CD14-positive monocyte (primary cell): ENCODE measurements around the gene MISP. TPM values are rescaled to one million over a fixed set of nuclear protein-coding genes. Genes with fewer than 3 reads are reported as not detected.

Experiments used
- DNase-seq, 3 donors: peaks; one replicate each; pipeline ENCODE4 v3.0.0-alpha.2; 2011 to 2022
- H2AFZ ChIP-seq: 2 replicates; pipeline ENCODE4 v1.6.0; 2012; ENCODE audit warnings: mild to moderate bottlenecking, low read depth, low read length, inconsistent platforms; ENCODE audit not compliant: insufficient read depth, poor library complexity, severe bottlenecking
- H3K27ac ChIP-seq, 2 donors: 1 replicate in 1 of 2; 2 replicates in 1 of 2; pipeline ENCODE4 v1.5.1; 2012 to 2013; ENCODE audit warnings: low read length in 2 of 2, control low read depth in 1 of 2, inconsistent platforms in 1 of 2, low read depth in 1 of 2, mild to moderate bottlenecking in 1 of 2
- H3K27me3 ChIP-seq, 2 donors: one replicate each; pipeline versions ENCODE4 v1.6.0 to v1.6.1; 2011 to 2013; ENCODE audit warnings: low read length in 2 of 2; ENCODE audit not compliant: control insufficient read depth in 2 of 2, insufficient read depth in 2 of 2
- H3K36me3 ChIP-seq, 2 donors: replicated peaks in 1 of 2; 1 replicate in 1 of 2; 2 replicates in 1 of 2; pipeline versions ENCODE4 v1.5.1 to v1.6.1; 2012 to 2013; ENCODE audit warnings: low read length in 2 of 2, control low read depth in 1 of 2, inconsistent platforms in 1 of 2, mild to moderate bottlenecking in 1 of 2; ENCODE audit not compliant: insufficient read depth in 2 of 2, control insufficient read depth in 1 of 2
- H3K4me1 ChIP-seq, 2 donors: 1 replicate in 1 of 2; 2 replicates in 1 of 2; pipeline versions ENCODE4 v1.5.1 to v1.6.1; 2012 to 2013; ENCODE audit warnings: low read length in 2 of 2, control low read depth in 1 of 2, inconsistent platforms in 1 of 2, mild to moderate bottlenecking in 1 of 2, moderate library complexity in 1 of 2; ENCODE audit not compliant: insufficient read depth in 2 of 2, control insufficient read depth in 1 of 2
- H3K4me2 ChIP-seq: replicated peaks from 2 replicates; pipeline ENCODE3; 2012; ENCODE audit warnings: low read length, moderate library complexity, mild to moderate bottlenecking; ENCODE audit not compliant: poor library complexity, severe bottlenecking; ENCODE audit errors: extremely low read depth
- H3K4me3 ChIP-seq, 3 experiments: fragments of 200-600 bp in 1 of 3; sonication (generic) in 1 of 3; replicated peaks in 1 of 3; 1 replicate in 2 of 3; 2 replicates in 1 of 3; pipeline ENCODE4 v1.5.1; 2011 to 2013; ENCODE audit warnings: low read length in 3 of 3, mild to moderate bottlenecking in 3 of 3, control low read depth in 2 of 3, low read depth in 2 of 3, inconsistent platforms in 1 of 3, moderate library complexity in 1 of 3
- H3K79me2 ChIP-seq: 2 replicates; pipeline ENCODE4 v1.6.0; 2012; ENCODE audit warnings: mild to moderate bottlenecking, control low read depth, inconsistent platforms, low read length, moderate library complexity; ENCODE audit not compliant: insufficient read depth
- H3K9ac ChIP-seq: 2 replicates; pipeline ENCODE4 v1.6.0; 2017; ENCODE audit warnings: low read length, mild to moderate bottlenecking; ENCODE audit not compliant: insufficient read depth, poor library complexity, severe bottlenecking
- H3K9me3 ChIP-seq, 2 donors: replicated peaks in 1 of 2; 1 replicate in 1 of 2; 2 replicates in 1 of 2; pipeline versions ENCODE4 v1.5.1 to v1.6.1; 2012 to 2013; ENCODE audit warnings: low read length in 2 of 2, control low read depth in 1 of 2; ENCODE audit not compliant: control insufficient read depth in 1 of 2, insufficient read depth in 1 of 2
- H4K20me1 ChIP-seq: 2 replicates; pipeline ENCODE4 v1.6.0; 2012; ENCODE audit warnings: mild to moderate bottlenecking, low read length, control low read depth, moderate library complexity; ENCODE audit not compliant: insufficient read depth
- H3K27ac Mint-ChIP-seq, 7 donors: one replicate each; pipeline ENCODE4 v1.8.0; 2020; ENCODE audit warnings: mild to moderate bottlenecking in 7 of 7, mixed read lengths in 7 of 7, moderate library complexity in 6 of 7, inconsistent platforms in 2 of 7
- H3K27me3 Mint-ChIP-seq, 3 donors: one replicate each; pipeline ENCODE4 v1.8.0; 2021 to 2022; ENCODE audit warnings: low read depth in 3 of 3, mild to moderate bottlenecking in 3 of 3, mixed read lengths in 3 of 3, moderate library complexity in 3 of 3, inconsistent platforms in 1 of 3
- H3K36me3 Mint-ChIP-seq, 2 donors: one replicate each; pipeline ENCODE4 v1.8.0; 2020; ENCODE audit warnings: mixed read lengths in 2 of 2, inconsistent platforms in 1 of 2, mild to moderate bottlenecking in 1 of 2
- H3K4me1 Mint-ChIP-seq: one replicate; pipeline ENCODE4 v1.8.0; 2020; ENCODE audit warnings: mild to moderate bottlenecking, mixed read lengths
- H3K4me3 Mint-ChIP-seq, 2 donors: one replicate each; pipeline ENCODE4 v1.8.0; 2020; ENCODE audit warnings: mild to moderate bottlenecking in 2 of 2, mixed read lengths in 2 of 2, moderate library complexity in 1 of 2
- H3K9me3 Mint-ChIP-seq, 7 donors: one replicate each; pipeline ENCODE4 v1.8.0; 2020 to 2022; ENCODE audit warnings: mixed read lengths in 7 of 7, mild to moderate bottlenecking in 6 of 7, moderate library complexity in 6 of 7, inconsistent platforms in 2 of 7
- CTCF ChIP-seq: fragments of 200-600 bp; IDR thresholded peaks from one replicate; pipeline ENCODE4 v1.8.0; 2022; ENCODE audit warnings: antibody characterized with exemption, mild to moderate bottlenecking
- WGBS: methylation state at CpG from one replicate; pipeline ENCODE4 v1.1.5; 2013; ENCODE audit warnings: missing lambda C conversion rate; ENCODE audit not compliant: insufficient coverage; 5-methylcytosine and 5-hydroxymethylcytosine counted together
- intact Hi-C, 2 donors: fragments of 100-400 bp; cut with micrococcal nuclease; formaldehyde crosslinking; loops; one replicate each; pipeline versions ENCODE4 v1.15.0 to v1.15.1; 2023
- polyA plus RNA-seq, 3 donors: library from polyadenylated mRNA; depleted of rRNA in 1 of 3; unstranded in 2 of 3; stranded (reverse) in 1 of 3; fragments of 300-500 nt in 2 of 3; fragments of >200 nt in 1 of 3; fragmentation: Illumina TruSeq in 2 of 3; gene quantifications; 1 replicate in 2 of 3; 2 replicates in 1 of 3; pipeline ENCODE4 v1.2.3, GENCODE V29; 2012 to 2021

Gene MISP
- polyA plus RNA-seq, 3 donors: not detected

GRCh38 chr19:811506-812048 lies 60.7 kb downstream of the MISP start:
- no peak overlapping the region for H3K27ac ChIP-seq
- H3K36me3 ChIP-seq: peaks cover 54 to 55% of the 10 kb centered on the region in 2 donors
- no peak for DNase-seq
- peaks cover 64% of the 10 kb centered on the region for H4K20me1 ChIP-seq
- H3K9me3 ChIP-seq: no peaks in the 10 kb centered on the region
- H3K4me1 Mint-ChIP-seq: peaks cover 1% of the 10 kb centered on the region
- intact Hi-C loops: no loop called here
- H3K9me3 Mint-ChIP-seq: peaks cover 0 to 10% (median 0%) of the 10 kb centered on the region in 7 donors
- no peak overlapping the region for H3K4me3 ChIP-seq
- no peak overlapping the region for H3K4me3 Mint-ChIP-seq
- TF ChIP-seq CTCF: no peak
- H3K9ac ChIP-seq: no peak overlapping the region
- H2AFZ ChIP-seq: no peak overlapping the region
- H3K4me2 ChIP-seq: no peak overlapping the region
- H3K4me1 ChIP-seq: no peaks in the 10 kb centered on the region
- no peaks in the 10 kb centered on the region for H3K27me3 ChIP-seq
- WGBS: 90% methylated on average over 11 of the region's 20 CpGs
- no peaks in the 10 kb centered on the region for H3K27me3 Mint-ChIP-seq
- no peak overlapping the region for H3K27ac Mint-ChIP-seq
- peaks cover 49% of the 10 kb centered on the region for H3K79me2 ChIP-seq
- peaks cover 38 to 64% of the 10 kb centered on the region in 2 donors for H3K36me3 Mint-ChIP-seq

- TF ChIP-seq CTCF: no peak
- Histone ChIP-seq H3K27me3 (no peaks in the 10 kb centered on the region), H3K79me2 (peaks cover 43% of the 10 kb centered on the region), H4K20me1 (peaks cover 58% of the 10 kb centered on the region), H3K36me3 (peaks cover 48 to 49% of the 10 kb centered on the region in 2 donors), H2AFZ (no peak overlapping the region), H3K9ac (no peak overlapping the region), H3K4me3 (no peak overlapping the region), H3K4me1 (no peaks in the 10 kb centered on the region), H3K4me2 (no peak overlapping the region), H3K9me3 (no peaks in the 10 kb centered on the region), H3K27ac (no peak overlapping the region)
- Mint-ChIP-seq H3K4me3 (no peak overlapping the region), H3K36me3 (peaks cover 33 to 58% of the 10 kb centered on the region in 2 donors), H3K27me3 (no peaks in the 10 kb centered on the region), H3K4me1 (peaks cover 1% of the 10 kb centered on the region), H3K9me3 (peaks cover 0 to 11% (median 0%) of the 10 kb centered on the region in 7 donors), H3K27ac (no peak overlapping the region)
- no peak for DNase-seq
- intact Hi-C loops: no loop called here
- 88% methylated on average over 70 of the region's 80 CpGs for WGBS
These were observed 61.3 kb downstream of the MISP start for GRCh38 chr19:812049-812746.
